NCI-H69 (cell line): ENCODE measurements around the gene RNF144A.
"Not testable (repeated sequence)": the region's sequence is repeated elsewhere in the genome, so short reads cannot be mapped to it uniquely, and the experiment has no call there.

ENCODE experiments used
- DNase-seq: peaks from one replicate; lab custom pipeline; 2025; lab: John Stamatoyannopoulos, UW

Gene RNF144A

DNA sequence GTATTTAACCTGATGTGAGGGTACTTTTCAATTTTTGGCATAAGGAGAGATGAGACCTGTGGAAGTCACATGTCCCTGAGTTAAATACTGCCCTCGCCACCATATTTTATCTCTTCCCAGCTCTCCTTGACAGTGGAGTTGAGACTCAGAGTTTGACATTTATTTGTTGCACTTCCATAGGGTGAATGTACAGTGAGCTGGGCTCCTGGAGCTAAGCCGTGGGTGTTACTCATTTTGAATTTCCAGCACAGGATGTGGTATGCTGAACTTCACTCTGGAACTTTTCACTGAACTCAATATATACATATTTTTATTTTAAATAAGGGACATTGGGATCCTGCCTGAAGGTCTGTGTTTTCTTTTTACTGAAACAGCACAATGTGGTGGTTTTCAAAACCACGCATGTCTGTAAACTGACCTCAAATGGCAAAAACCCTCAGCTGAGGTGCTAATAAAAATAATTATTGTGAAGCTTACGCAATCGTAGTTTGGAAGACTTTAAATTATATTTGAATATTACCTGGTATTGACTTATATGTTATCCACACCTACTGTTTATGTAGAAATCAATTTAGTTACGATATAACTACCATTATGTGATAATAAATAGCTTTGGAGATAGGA is 12.1 kb downstream of the RNF144A start:
- DNase-seq: no peak

DNA sequence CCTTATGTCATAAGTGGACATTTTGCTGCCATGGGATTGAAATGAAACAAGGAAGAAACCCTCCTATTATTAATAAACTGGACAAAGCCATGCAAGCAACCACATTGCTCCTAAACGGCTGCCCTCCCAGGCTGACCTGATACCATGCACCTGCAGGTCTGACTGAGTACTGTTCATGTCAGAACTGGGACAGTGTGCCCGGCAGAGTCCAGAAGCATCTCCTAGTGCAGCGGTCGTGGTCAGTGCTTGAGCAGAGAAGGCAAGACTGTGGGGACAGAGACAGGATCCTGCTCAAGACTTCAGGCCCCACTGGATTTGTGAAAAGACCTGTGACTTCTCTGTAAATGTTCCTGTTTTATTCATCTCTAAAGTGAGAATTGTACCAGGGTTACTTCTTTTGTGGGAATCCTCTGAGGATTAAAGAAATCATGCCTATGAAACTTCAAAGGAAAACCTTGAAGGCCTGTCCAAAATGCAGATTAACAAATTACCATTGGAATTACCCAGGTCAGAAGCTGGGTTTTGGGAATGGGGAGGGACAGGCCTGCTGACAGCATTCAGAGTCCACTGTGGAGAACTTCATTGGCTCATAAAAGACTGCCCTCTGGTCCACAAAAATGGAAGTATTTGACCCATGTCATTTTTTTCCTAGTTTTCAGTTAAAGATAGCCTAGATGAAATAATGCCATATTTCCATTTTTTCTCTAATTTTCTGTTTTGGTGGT is 13.9 kb downstream of the RNF144A start:
- DNase-seq: no peak

DNA sequence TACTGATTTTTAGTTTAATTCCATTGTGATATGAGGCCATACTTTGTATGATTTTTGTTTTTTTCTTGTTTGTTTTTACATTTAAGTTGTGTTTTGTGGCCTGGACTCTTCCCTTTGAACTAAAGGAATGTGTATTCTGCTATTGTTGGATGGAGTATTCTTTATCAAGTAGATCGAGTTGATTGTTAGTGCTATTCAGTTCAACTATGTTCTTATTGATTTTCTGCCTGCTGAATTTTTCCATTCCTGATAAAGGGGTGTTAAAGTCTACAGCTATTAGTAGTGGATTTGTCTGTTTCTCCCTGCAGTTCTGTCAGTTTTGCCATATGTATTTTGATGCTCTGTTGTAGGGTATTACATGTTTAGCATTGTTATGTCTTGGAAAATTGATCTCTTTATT is 14.5 kb downstream of the RNF144A start:
- DNase-seq: no peak

- no peak for DNase-seq
Measured at GRCh38 chr2:6932206-6932605, 15.0 kb downstream of the RNF144A start.

- no peak for DNase-seq
Measured at GRCh38 chr2:6932828-6933227, 15.6 kb downstream of the RNF144A start.

DNA sequence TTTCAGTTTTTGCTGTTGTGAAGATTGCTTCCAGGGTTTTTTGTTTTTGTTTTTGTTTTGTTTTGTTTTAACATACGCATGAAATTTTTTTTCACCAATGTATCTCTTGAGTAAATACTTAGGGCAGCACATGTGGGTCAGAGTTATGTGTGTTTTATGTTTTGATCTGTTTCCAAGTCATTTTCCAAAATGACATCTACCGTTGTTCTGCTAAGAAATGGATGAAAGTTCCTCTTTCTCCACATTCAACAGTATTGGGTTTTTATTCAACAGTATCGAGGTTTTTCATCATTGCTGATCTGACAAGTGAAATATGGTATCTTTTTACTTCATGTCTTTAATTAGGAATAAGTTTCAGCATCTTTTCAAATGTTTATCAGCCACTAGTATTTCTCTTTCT is 16.7 kb downstream of the RNF144A start:
- DNase-seq: no peak

GRCh38 chr2:6934345-6934744 is 17.1 kb downstream of the RNF144A start:
- no peak for DNase-seq

DNA sequence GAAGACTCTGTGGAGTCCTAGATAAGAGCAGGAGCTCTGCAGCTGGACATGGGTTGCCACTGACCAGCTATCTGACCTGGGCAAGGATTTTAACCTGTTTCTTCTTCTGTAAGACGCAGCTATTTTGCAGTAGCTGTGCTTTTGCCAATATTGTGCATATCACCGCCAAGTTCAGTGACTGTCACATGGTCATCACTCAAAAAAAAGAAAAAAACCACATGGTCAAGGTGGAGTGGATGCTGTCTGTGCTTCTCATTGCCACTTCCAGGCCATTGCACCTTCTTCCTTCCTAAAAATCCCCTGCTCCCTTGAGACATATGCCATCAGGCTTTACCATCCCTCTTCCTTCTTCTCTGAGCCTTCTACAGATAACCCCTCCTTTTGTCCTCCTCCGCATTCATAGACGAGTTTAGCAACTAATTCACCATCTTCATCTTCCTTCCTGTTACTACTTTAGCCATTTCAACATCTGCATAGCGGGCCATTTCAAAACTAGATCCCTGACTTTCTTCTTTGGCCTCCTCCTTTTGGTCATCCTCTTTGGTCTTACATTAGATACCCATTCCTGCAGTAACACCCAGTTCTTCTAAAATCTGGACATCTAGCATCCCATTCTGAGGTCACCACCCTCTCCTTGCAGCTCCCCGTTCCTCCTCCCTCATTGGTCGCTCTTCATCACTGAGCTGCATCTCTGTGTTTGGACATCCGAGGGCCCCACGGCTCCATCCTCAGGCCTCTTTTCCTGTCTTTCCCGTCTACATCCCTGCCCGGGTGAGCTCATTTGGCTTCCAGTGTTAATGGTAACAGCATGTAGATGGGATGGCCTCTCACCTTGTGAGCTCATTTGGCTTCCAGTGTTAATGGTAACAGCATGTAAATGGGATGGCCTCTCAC is 17.8 kb downstream of the RNF144A start:
- no peak for DNase-seq

DNA sequence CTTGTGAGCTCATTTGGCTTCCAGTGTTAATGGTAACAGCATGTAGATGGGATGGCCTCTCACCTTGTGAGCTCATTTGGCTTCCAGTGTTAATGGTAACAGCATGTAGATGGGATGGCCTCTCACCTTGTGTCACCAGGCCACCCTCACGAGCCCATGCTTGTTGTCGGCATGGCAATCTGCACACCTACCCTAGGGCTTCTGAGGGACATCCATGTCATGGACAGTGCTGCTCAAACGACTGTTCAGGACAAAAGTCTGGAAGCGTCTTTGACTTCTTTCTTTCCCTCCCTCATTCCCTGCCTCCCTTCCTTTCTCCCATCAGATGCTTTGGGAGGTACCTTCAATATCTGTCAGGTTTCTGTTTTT is 18.4 kb downstream of the RNF144A start:
- not testable (repeated sequence) for DNase-seq

DNA sequence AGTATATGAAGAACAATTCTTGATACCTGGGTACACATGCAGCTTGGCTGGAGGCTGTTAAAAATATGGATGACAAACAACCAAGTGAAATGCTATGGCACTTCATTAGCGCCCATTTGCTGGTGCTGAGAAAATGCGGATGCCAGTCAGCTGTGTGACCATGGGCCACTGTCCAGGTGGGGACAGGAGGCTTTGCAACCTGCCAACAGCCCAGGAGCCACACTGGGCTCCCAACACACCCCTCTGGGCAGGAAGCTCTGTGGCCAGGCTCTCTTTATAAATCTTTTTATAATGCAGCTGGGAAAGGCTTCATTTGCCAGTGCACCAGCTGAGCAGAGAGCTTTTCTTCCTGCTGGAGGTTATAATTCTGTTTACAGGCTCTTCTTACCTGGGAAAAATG is 19.9 kb downstream of the RNF144A start:
- DNase-seq: peak; percentile 33

DNA sequence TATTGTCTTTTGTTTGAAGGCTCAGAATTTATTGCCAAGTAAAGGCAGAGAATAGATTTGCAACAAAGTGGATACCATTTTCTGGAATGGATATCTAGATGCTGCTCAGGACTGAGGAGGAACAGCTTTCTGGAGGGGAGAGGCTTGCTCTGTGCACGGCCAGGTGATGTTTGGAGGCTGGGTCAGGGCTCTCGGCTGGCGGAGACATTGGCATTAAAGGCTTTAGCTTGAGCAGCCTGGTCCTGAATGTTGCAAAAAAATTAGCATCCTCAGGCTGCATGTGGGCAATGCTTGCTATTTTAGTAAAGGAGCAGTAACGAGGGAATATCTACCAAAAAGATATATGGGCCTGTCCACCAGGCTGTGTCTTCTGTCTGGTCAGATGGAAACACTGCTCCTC is 20.4 kb downstream of the RNF144A start:
- no peak for DNase-seq

DNA sequence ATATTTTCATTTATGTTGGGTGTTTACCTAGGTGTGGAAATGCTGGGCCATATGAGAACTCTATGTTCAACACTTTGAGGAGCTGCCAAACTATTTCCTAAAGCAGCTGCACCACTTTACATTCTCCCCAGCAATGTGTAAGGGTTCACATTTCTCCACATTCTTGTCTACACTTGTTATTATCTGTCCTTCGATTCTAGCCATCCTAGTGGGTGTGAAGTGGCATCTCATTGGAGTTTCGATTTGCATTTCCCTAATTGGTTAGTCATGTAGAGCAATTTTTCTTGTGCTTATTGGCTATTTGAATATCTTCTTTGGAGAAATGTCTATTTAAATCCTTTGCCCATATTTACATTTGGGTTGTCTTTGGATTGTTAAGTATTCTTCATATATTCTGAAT is 21.9 kb downstream of the RNF144A start:
- no peak for DNase-seq

DNA sequence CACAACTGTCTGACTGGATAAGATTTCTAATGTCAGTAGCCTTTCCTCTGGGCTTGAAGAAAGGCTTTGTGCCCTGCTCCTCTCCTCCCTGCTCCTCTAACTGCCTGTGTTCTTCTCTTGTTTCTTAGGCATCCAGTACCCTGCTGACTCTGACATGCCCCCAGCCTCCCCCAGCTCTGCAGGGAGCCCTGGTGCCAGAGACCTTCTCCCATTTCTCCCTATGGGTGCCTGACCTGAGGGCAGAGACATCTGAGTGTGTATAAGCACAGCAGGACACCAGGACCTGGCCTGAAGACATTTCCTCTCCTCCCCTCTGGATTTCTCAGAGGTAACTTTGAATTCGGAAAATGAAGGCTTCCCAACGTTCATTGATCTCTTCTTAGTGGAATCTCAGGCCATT is 23.6 kb downstream of the RNF144A start:
- DNase-seq: peak; percentile 1

DNA sequence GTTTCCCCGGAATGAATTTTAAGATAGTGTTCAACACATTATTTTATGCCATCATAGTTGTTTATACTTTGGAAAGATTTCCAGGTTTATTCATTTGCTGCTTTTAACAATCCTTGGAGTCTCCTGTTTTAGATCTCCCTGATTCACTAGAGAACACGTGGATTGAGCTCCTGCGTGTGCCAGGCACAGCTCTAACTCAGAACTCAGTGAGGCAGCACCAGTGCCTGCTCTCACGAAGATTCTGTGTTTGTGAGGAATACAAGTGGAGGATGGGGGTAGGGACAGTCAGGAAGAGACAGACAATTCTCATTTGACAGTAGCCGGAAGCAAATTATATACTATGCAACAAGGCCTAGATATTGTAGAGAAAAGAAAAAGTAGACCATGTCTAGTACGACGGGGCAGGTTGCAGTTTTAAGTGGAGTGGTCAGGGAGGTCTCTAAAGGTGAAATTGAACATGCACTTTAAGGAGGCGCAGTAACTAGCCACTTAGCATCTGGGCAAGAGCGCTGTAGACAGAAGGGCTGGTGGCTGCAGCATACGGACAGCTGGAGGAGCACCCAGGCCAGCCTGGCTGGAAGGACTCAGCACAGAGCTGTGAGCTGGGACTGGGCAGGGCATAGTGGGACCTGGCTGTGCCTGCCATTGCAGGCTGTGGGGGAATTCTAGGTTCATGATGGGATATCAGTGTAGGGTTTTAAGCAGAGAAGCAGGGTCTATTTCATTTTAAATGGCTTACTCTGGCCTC is 24.3 kb downstream of the RNF144A start:
- DNase-seq: no peak

- DNase-seq: no peak
Measured at GRCh38 chr2:6942848-6943247, 25.6 kb downstream of the RNF144A start.

GRCh38 chr2:6943523-6943922 is 26.3 kb downstream of the RNF144A start:
- no peak for DNase-seq

DNA sequence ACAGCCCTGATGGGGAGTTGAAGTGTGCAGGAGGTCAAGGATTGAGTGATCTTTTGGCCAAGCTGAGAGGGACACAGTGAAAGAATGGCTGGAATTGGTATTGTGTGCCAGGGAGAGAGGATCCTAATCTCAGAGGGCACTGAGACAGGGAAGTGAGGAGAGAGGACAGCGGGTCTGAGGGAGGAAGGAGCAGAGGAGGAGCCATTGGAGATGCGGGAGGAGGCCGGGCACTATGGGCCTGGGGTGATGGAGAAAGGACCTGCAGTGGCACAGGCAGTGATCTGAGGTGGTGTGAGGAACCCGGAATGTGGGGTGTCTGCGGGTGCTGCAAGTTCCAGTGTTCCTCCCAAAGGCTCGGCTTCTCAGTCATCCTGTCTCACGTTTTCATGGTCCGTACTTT is 26.8 kb downstream of the RNF144A start:
- no peak for DNase-seq

- no peak for DNase-seq
Measured at GRCh38 chr2:6944555-6944954, 27.3 kb downstream of the RNF144A start.

DNA sequence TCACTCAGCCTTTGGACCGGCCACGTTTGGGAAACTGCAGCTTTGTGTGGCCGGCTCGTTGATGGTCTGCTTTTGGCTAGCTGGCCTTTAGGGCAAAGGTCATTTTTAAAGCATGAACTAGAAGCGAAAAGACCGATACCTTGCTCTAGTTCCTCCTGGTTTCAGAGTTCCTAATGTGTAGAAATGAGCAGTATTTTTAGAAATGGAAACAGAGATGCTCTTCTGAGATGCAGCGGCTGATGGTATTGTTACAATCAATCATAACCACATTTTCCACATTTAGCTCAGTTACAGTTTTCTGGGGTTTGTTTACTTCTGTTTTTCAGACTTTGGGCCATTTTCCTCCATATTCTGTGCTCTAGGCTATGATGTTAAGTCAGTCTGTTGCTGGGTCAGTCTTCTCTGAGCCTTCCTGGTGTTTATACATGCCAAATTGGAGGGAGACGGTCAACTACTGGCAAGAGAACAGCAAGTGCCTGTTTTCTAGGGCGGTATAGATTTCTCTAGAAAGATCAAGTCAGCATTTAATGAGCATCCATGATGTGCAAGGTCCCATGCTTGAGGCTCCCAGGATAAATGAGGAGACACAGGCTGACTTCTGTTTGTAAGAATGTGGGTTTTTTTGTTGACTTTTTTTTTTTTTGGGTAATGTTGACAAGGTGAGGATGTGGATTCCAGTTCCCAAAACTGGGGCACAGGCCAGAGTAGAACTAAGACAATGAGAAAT is 28.0 kb downstream of the RNF144A start:
- DNase-seq: no peak

GRCh38 chr2:6945821-6946220 is 28.6 kb downstream of the RNF144A start:
- no peak for DNase-seq

DNA sequence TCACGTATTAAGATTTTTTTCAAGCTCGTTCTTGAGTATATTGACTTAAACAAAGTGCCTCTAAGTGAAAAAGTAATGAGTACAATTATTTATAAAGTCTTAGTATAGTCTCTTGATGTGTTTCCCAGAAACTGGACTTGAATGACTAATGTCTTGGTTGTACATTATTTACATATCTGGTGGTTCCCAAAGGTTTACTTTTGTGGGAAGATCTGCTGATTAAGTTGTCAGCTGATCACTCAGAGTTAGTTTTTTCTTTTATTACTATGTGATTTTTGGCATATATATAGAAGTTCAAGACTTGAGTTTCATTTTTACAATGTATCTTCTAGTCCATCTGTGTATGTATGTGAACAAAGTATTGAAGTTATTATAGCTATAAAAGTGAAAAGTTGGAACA is 29.5 kb downstream of the RNF144A start:
- DNase-seq: no peak
